ENCODE data around the gene ADD3. TPM values are rescaled to one million over a fixed set of nuclear protein-coding genes. Genes with fewer than 3 reads are reported as not detected.

Gene ADD3
- total RNA-seq, 1 donor: 1,018 TPM

- H4K20me1 ChIP-seq (ENCODE audit: insufficient read depth, low read length): no peaks in the 10 kb centered on the region
- H3K27ac ChIP-seq (ENCODE audit: low read depth, low read length): no peak overlapping the region
- H3K79me2 ChIP-seq (ENCODE audit: insufficient read depth, low read length): no peaks in the 10 kb centered on the region
- no peaks in the 10 kb centered on the region for H3K27me3 ChIP-seq (ENCODE audit: insufficient read depth, low read length)
- no peak overlapping the region for H2AFZ ChIP-seq (ENCODE audit: low read length)
- no peak overlapping the region for H3K4me3 ChIP-seq (ENCODE audit: insufficient read depth, low read length)
- peaks cover 4% of the 10 kb centered on the region for H3K4me1 ChIP-seq (ENCODE audit: insufficient read depth, low read length)
- no peak for DNase-seq (ENCODE audit: insufficient read length, low spot score, missing footprints)
- H3K36me3 ChIP-seq (ENCODE audit: insufficient read depth, low read length): no peaks in the 10 kb centered on the region
- H3K4me2 ChIP-seq (ENCODE audit: insufficient read depth, low read length): no peak overlapping the region
- H3K9me3 ChIP-seq (ENCODE audit: low read depth, low read length): no peaks in the 10 kb centered on the region
- TF ChIP-seq, protein P1, sequence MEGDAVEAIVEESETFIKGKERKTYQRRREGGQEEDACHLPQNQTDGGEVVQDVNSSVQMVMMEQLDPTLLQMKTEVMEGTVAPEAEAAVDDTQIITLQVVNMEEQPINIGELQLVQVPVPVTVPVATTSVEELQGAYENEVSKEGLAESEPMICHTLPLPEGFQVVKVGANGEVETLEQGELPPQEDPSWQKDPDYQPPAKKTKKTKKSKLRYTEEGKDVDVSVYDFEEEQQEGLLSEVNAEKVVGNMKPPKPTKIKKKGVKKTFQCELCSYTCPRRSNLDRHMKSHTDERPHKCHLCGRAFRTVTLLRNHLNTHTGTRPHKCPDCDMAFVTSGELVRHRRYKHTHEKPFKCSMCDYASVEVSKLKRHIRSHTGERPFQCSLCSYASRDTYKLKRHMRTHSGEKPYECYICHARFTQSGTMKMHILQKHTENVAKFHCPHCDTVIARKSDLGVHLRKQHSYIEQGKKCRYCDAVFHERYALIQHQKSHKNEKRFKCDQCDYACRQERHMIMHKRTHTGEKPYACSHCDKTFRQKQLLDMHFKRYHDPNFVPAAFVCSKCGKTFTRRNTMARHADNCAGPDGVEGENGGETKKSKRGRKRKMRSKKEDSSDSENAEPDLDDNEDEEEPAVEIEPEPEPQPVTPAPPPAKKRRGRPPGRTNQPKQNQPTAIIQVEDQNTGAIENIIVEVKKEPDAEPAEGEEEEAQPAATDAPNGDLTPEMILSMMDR (IDR thresholded peaks at IDR 0.05; ENCODE audit: extremely low read depth, low read depth, low read length): no peak
Observed at GRCh38 chr10:110142965-110143364, 135.2 kb downstream of the ADD3 start.

DNA sequence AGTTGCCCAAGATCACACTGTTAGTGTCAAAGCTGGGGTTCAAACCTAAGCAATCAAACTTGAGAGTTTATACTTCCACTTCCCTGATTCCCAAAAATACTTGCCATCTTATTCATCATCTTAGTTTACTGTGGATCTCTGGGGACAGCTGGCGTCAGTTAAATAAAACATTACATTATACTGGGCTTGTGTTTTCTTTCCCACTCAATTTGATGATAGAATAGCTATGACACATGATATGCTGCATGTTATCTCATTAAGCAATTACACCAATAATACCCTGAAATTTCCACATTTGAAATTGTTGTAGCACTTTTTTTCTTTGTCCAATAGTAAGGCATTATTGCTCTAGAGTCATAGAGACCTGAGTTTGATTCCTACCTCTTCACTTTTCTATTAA is 136.7 kb downstream of the ADD3 start:
- H3K79me2 ChIP-seq (ENCODE audit: insufficient read depth, low read length): no peaks in the 10 kb centered on the region
- no peaks in the 10 kb centered on the region for H3K9me3 ChIP-seq (ENCODE audit: low read depth, low read length)
- H3K4me3 ChIP-seq (ENCODE audit: insufficient read depth, low read length): no peak overlapping the region
- no peaks in the 10 kb centered on the region for H3K27me3 ChIP-seq (ENCODE audit: insufficient read depth, low read length)
- H3K27ac ChIP-seq (ENCODE audit: low read depth, low read length): no peak overlapping the region
- no peak overlapping the region for H3K4me2 ChIP-seq (ENCODE audit: insufficient read depth, low read length)
- H3K4me1 ChIP-seq (ENCODE audit: insufficient read depth, low read length): peaks cover 4% of the 10 kb centered on the region
- H2AFZ ChIP-seq (ENCODE audit: low read length): no peak overlapping the region
- TF ChIP-seq, protein P1 (IDR thresholded peaks at IDR 0.05; ENCODE audit: extremely low read depth, low read depth, low read length): no peak
- DNase-seq (ENCODE audit: insufficient read length, low spot score, missing footprints): no peak
- no peaks in the 10 kb centered on the region for H3K36me3 ChIP-seq (ENCODE audit: insufficient read depth, low read length)
- H4K20me1 ChIP-seq (ENCODE audit: insufficient read depth, low read length): no peaks in the 10 kb centered on the region

GRCh38 chr10:110147961-110148360 is 140.2 kb downstream of the ADD3 start:
- Histone ChIP-seq H3K27me3 (ENCODE audit: insufficient read depth, low read length) (no peaks in the 10 kb centered on the region), H3K27ac (ENCODE audit: low read depth, low read length) (no peak overlapping the region), H3K4me3 (ENCODE audit: insufficient read depth, low read length) (no peak overlapping the region), H3K4me1 (ENCODE audit: insufficient read depth, low read length) (no peaks in the 10 kb centered on the region), H3K36me3 (ENCODE audit: insufficient read depth, low read length) (no peaks in the 10 kb centered on the region), H3K4me2 (ENCODE audit: insufficient read depth, low read length) (no peak overlapping the region), H4K20me1 (ENCODE audit: insufficient read depth, low read length) (no peaks in the 10 kb centered on the region), H2AFZ (ENCODE audit: low read length) (no peak overlapping the region), H3K9me3 (ENCODE audit: low read depth, low read length) (no peaks in the 10 kb centered on the region), H3K79me2 (ENCODE audit: insufficient read depth, low read length) (no peaks in the 10 kb centered on the region)
- TF ChIP-seq, protein P1 (IDR thresholded peaks at IDR 0.05; ENCODE audit: extremely low read depth, low read depth, low read length): no peak
- DNase-seq (ENCODE audit: insufficient read length, low spot score, missing footprints): no peak

DNA sequence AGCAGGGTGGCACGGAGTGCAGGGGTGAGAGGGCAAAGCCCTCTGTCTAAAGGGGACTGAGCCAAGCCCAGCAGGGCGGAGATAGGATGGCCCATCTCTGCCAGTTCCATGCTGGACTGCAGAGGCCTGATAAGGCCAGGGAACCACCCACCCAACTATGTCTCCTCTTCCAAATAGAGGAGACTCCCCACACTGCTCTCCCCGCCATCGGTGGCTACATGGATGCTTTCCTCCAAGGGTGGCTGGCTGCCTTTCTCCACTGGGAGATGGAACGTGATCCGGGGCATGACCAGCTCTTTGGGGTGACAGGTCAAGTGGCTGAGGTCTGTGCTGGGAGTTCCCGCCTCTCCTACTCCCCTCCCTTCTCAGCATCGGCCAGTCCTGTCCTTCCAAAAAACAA is 141.5 kb downstream of the ADD3 start:
- Histone ChIP-seq H2AFZ (ENCODE audit: low read length) (no peak overlapping the region), H3K79me2 (ENCODE audit: insufficient read depth, low read length) (no peaks in the 10 kb centered on the region), H3K36me3 (ENCODE audit: insufficient read depth, low read length) (no peaks in the 10 kb centered on the region), H3K4me2 (ENCODE audit: insufficient read depth, low read length) (no peak overlapping the region), H4K20me1 (ENCODE audit: insufficient read depth, low read length) (no peaks in the 10 kb centered on the region), H3K4me1 (ENCODE audit: insufficient read depth, low read length) (no peaks in the 10 kb centered on the region), H3K9me3 (ENCODE audit: low read depth, low read length) (no peaks in the 10 kb centered on the region), H3K27me3 (ENCODE audit: insufficient read depth, low read length) (no peaks in the 10 kb centered on the region), H3K27ac (ENCODE audit: low read depth, low read length) (no peak overlapping the region), H3K4me3 (ENCODE audit: insufficient read depth, low read length) (no peak overlapping the region)
- TF ChIP-seq, protein P1 (IDR thresholded peaks at IDR 0.05; ENCODE audit: extremely low read depth, low read depth, low read length): no peak
- no peak for DNase-seq (ENCODE audit: insufficient read length, low spot score, missing footprints)
